ENCODE results near the gene CD79A. TPM values are rescaled to one million over a fixed set of nuclear protein-coding genes. Genes with fewer than 3 reads are reported as not detected.

CD79A gene
- total and polyA plus RNA-seq, 2 donors (not counting 1 experiment from before 2014, with no cell fraction given): 0.07 to 0.17 TPM

- Histone ChIP-seq H3K4me1 (ENCODE audit: control insufficient read depth, extremely low read depth, insufficient read depth, low read length) (peaks cover 9% of the 10 kb centered on the region), H4K20me1 (ENCODE audit: control insufficient read depth, extremely low read depth, insufficient read depth, low read length) (no peaks in the 10 kb centered on the region), H3K9ac (ENCODE audit: insufficient read depth, low read length) (no peak overlapping the region), H3K9me3 (ENCODE audit: control insufficient read depth, insufficient read depth, low read depth, low read length) (no peaks in the 10 kb centered on the region), H3K79me2 (ENCODE audit: control insufficient read depth, insufficient read depth, low read length) (peaks cover 32% of the 10 kb centered on the region), H3K4me2 (ENCODE audit: extremely low read depth, insufficient read depth, low read length) (no peak overlapping the region), H3K27ac (ENCODE audit: insufficient read depth, low read length) (no peak overlapping the region), H3K4me3 (replicated peaks in 1 of 4; ENCODE audit: control extremely low read depth in 1 of 4, insufficient read depth in 1 of 4, low read depth in 3 of 4, low read length in 4 of 4) (no peak overlapping the region), H3K36me3 (ENCODE audit: control insufficient read depth, insufficient read depth, low read length) (peaks cover 26% of the 10 kb centered on the region), H3K27me3 (ENCODE audit: control insufficient read depth, insufficient read depth, low read length) (no peaks in the 10 kb centered on the region), H2AFZ (ENCODE audit: low read length) (no peak overlapping the region)
- peak in 1 of 2 donors; percentile 90 for DNase-seq (ENCODE audit: low read depth in 2 of 2)
- TF ChIP-seq, protein P1, sequence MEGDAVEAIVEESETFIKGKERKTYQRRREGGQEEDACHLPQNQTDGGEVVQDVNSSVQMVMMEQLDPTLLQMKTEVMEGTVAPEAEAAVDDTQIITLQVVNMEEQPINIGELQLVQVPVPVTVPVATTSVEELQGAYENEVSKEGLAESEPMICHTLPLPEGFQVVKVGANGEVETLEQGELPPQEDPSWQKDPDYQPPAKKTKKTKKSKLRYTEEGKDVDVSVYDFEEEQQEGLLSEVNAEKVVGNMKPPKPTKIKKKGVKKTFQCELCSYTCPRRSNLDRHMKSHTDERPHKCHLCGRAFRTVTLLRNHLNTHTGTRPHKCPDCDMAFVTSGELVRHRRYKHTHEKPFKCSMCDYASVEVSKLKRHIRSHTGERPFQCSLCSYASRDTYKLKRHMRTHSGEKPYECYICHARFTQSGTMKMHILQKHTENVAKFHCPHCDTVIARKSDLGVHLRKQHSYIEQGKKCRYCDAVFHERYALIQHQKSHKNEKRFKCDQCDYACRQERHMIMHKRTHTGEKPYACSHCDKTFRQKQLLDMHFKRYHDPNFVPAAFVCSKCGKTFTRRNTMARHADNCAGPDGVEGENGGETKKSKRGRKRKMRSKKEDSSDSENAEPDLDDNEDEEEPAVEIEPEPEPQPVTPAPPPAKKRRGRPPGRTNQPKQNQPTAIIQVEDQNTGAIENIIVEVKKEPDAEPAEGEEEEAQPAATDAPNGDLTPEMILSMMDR (conservative IDR thresholded peaks at IDR 0.05 in 1 of 2, IDR thresholded peaks at IDR 0.05 in 1 of 2; ENCODE audit: low read depth in 1 of 2, low read length in 2 of 2): no peak
- no peak for TF ChIP-seq EZH2 (IDR thresholded peaks at IDR 0.05; ENCODE audit: low read length, missing control alignments)
Measured at GRCh38 chr19:41887711-41888382, 10.8 kb downstream of the CD79A start.

DNA sequence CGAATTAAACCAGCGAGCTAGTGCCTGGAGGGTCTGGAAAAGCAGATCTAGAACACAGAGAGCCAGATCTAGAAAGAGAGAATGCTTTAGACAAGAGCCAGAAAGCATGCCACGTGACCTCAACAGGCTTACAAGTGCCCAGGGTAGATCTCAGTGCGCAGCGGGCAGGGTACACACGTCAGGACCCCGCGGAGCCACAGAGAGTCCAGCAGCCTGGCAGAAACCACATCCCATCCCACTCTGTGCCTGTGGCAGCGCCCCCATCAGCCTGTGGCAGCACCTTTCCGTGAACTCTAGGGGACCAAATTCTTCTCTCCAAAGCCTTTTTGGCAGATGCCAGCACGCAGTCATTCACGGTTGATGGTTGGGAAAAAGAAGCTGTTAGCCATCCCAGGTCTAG is 11.8 kb downstream of the CD79A start:
- peaks cover 32% of the 10 kb centered on the region for H3K79me2 ChIP-seq (ENCODE audit: control insufficient read depth, insufficient read depth, low read length)

DNA sequence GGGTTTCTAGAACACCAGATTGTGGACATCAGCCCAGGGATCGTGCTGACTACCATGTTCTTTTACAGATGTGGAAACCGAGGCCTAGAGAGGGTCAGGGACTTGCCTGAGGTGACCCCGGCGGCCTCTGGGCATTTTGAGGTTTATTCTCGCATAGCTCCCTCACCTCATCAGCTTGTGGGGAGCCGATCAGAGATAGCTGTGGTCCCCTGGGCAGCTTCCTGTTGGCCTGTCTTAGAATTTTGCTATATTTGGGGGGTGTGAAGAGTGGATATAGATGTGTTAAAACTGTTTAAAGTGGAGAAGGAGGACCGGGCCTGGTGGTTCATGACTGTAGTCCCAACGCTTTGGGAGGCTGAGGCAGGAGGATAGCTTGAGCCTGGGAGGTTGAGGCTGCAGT is 12.8 kb downstream of the CD79A start:
- no peak overlapping the region for H3K27ac ChIP-seq (ENCODE audit: insufficient read depth, low read length)
- TF ChIP-seq EZH2 (IDR thresholded peaks at IDR 0.05; ENCODE audit: low read length, missing control alignments): no peak
- TF ChIP-seq, protein P1 (conservative IDR thresholded peaks at IDR 0.05 in 1 of 2, IDR thresholded peaks at IDR 0.05 in 1 of 2; ENCODE audit: low read depth in 1 of 2, low read length in 2 of 2): no peak
- no peaks in the 10 kb centered on the region for H4K20me1 ChIP-seq (ENCODE audit: control insufficient read depth, extremely low read depth, insufficient read depth, low read length)

More for the DNA sequence above, 11.8 kb downstream of the CD79A start:
- TF ChIP-seq, protein P1 (conservative IDR thresholded peaks at IDR 0.05 in 1 of 2, IDR thresholded peaks at IDR 0.05 in 1 of 2; ENCODE audit: low read depth in 1 of 2, low read length in 2 of 2): no peak
- TF ChIP-seq EZH2 (IDR thresholded peaks at IDR 0.05; ENCODE audit: low read length, missing control alignments): no peak
- H3K9me3 ChIP-seq (ENCODE audit: control insufficient read depth, insufficient read depth, low read depth, low read length): no peaks in the 10 kb centered on the region
- peaks cover 9% of the 10 kb centered on the region for H3K4me1 ChIP-seq (ENCODE audit: control insufficient read depth, extremely low read depth, insufficient read depth, low read length)
- no peak overlapping the region for H3K4me3 ChIP-seq (replicated peaks in 1 of 4; ENCODE audit: control extremely low read depth in 1 of 4, insufficient read depth in 1 of 4, low read depth in 3 of 4, low read length in 4 of 4)
- H2AFZ ChIP-seq (ENCODE audit: low read length): no peak overlapping the region
- H3K27me3 ChIP-seq (ENCODE audit: control insufficient read depth, insufficient read depth, low read length): no peaks in the 10 kb centered on the region
- no peak overlapping the region for H3K9ac ChIP-seq (ENCODE audit: insufficient read depth, low read length)
- no peak for DNase-seq (ENCODE audit: low read depth in 2 of 2)
- H3K36me3 ChIP-seq (ENCODE audit: control insufficient read depth, insufficient read depth, low read length): peaks cover 27% of the 10 kb centered on the region
- H4K20me1 ChIP-seq (ENCODE audit: control insufficient read depth, extremely low read depth, insufficient read depth, low read length): no peaks in the 10 kb centered on the region
- H3K4me2 ChIP-seq (ENCODE audit: extremely low read depth, insufficient read depth, low read length): no peak overlapping the region
- H3K27ac ChIP-seq (ENCODE audit: insufficient read depth, low read length): no peak overlapping the region

More for the DNA sequence above, 12.8 kb downstream of the CD79A start:
- no peaks in the 10 kb centered on the region for H3K27me3 ChIP-seq (ENCODE audit: control insufficient read depth, insufficient read depth, low read length)
- H3K4me2 ChIP-seq (ENCODE audit: extremely low read depth, insufficient read depth, low read length): no peak overlapping the region
- H3K9ac ChIP-seq (ENCODE audit: insufficient read depth, low read length): no peak overlapping the region
- no peak for DNase-seq (ENCODE audit: low read depth in 2 of 2)
- H3K4me3 ChIP-seq (replicated peaks in 1 of 4; ENCODE audit: control extremely low read depth in 1 of 4, insufficient read depth in 1 of 4, low read depth in 3 of 4, low read length in 4 of 4): no peak overlapping the region
- no peak overlapping the region for H2AFZ ChIP-seq (ENCODE audit: low read length)
- H3K9me3 ChIP-seq (ENCODE audit: control insufficient read depth, insufficient read depth, low read depth, low read length): no peaks in the 10 kb centered on the region
- H3K36me3 ChIP-seq (ENCODE audit: control insufficient read depth, insufficient read depth, low read length): peaks cover 32% of the 10 kb centered on the region
- peaks cover 7% of the 10 kb centered on the region for H3K4me1 ChIP-seq (ENCODE audit: control insufficient read depth, extremely low read depth, insufficient read depth, low read length)
- H3K79me2 ChIP-seq (ENCODE audit: control insufficient read depth, insufficient read depth, low read length): peaks cover 25% of the 10 kb centered on the region
